K562 (cell line): ENCODE results near the gene ACBD4.

Experiments used
- CHD4 ChIP-seq: fragments of 200-600 bp; sonication (generic); IDR thresholded peaks from 3 replicates; pipeline ENCODE4 v1.6.1; 2012; ENCODE audit warnings: low read depth, mild to moderate bottlenecking, mixed read lengths, low read length, inconsistent platforms; ENCODE audit not compliant: insufficient read depth, insufficient replicate concordance, poor library complexity, severe bottlenecking
- CTCF ChIP-seq, 3 experiments: IDR thresholded peaks in 2 of 3; conservative IDR thresholded peaks in 1 of 3; 2 replicates each; pipeline ENCODE4 v1.5.1; 2011 to 2012; ENCODE audit warnings: low read length in 3 of 3, mild to moderate bottlenecking in 3 of 3, control low read depth in 2 of 3, improper control_type of control experiment in 1 of 3, inconsistent platforms in 1 of 3, low read depth in 1 of 3, mixed read lengths in 1 of 3, moderate library complexity in 1 of 3; ENCODE audit not compliant: insufficient read depth in 2 of 3
- JUN ChIP-seq, 2 experiments: sonication (generic) in 1 of 2; formaldehyde crosslinking in 1 of 2; IDR thresholded peaks; 2 replicates each; pipeline versions ENCODE4 v1.6.1 to v1.8.0; 2012 to 2022; ENCODE audit warnings: borderline replicate concordance in 2 of 2, mild to moderate bottlenecking in 2 of 2, improper control_type of control experiment in 1 of 2, low read depth in 1 of 2, low read length in 1 of 2, missing genetic modification reagents in 1 of 2
- PRMT5 ChIP-seq: sonication (generic); formaldehyde crosslinking; IDR thresholded peaks from 2 replicates; pipeline ENCODE4 v1.5.0; 2020; ENCODE audit warnings: missing genetic modification reagents
- SIN3A ChIP-seq, 2 experiments: fragments of 150-350 bp in 1 of 2; IDR thresholded peaks; 2 replicates each; pipeline ENCODE4 v1.6.1; 2011 to 2016; ENCODE audit warnings: borderline replicate concordance in 2 of 2, low read depth in 2 of 2, low read length in 2 of 2, mild to moderate bottlenecking in 2 of 2, moderate library complexity in 2 of 2; ENCODE audit not compliant: control insufficient read depth in 1 of 2
- SPI1 ChIP-seq: IDR thresholded peaks from 2 replicates; pipeline ENCODE4 v1.6.1; 2011; ENCODE audit warnings: low read depth, low read length, control low read depth, borderline replicate concordance
- ZBTB8A ChIP-seq: fragments of 450-650 bp; IDR thresholded peaks from 2 replicates; pipeline ENCODE4 v1.6.1; 2018; ENCODE audit warnings: mild to moderate bottlenecking, moderate library complexity; ENCODE audit not compliant: partially characterized antibody
- ZNF263 ChIP-seq: sonication (generic); formaldehyde crosslinking; IDR thresholded peaks from 2 replicates; pipeline ENCODE4 v1.8.0; 2022; ENCODE audit warnings: mild to moderate bottlenecking, missing genetic modification reagents, borderline replicate concordance

DNA sequence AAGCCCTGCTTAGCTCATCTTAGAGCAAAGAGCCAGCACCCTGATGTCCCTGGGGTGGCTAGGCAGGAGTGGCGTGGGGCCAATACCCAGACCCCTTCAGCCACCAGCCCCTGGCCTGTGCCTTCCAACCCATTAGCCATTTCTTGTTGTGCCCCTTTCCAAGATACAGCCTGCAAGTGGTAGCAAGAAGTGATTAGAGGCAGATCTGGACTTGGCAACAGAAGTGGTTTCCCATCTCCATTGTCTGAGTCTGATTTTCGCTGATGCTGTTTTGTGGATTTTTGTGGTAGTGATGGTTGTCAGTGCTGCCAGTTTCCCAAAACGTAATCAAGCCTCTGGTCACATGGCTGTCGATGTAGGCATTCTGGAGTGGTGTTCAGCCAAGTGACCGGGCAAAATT is 28.9 kb upstream of the ACBD4 start:
- TF ChIP-seq PRMT5 (CRISPR knock-in tag) = no peak
- no peak for TF ChIP-seq ZNF263 (CRISPR knock-in tag)
- TF ChIP-seq SIN3A (IDR thresholded peaks at IDR 0.05; ENCODE audit: borderline replicate concordance in 2 of 2, control insufficient read depth in 1 of 2, low read depth in 2 of 2, low read length in 2 of 2) = no peak
- no peak for TF ChIP-seq CTCF (IDR thresholded peaks at IDR 0.05 in 2 of 3, conservative IDR thresholded peaks at IDR 0.05 in 1 of 3; ENCODE audit: insufficient read depth in 2 of 3, low read depth in 1 of 3, low read length in 3 of 3)
- TF ChIP-seq JUN (IDR thresholded peaks at IDR 0.05; ENCODE audit: borderline replicate concordance, low read depth, low read length) = no peak
- no peak for TF ChIP-seq JUN (CRISPR knock-in tag; IDR thresholded peaks at IDR 0.05; ENCODE audit: borderline replicate concordance)
- no peak for TF ChIP-seq SPI1
- no peak for TF ChIP-seq ZBTB8A
- TF ChIP-seq CHD4 = no peak
